Cardiac fibroblast (primary cell): ENCODE measurements around the gene ADRB2.

ENCODE experiments used
- DNase-seq, 2 donors: peaks; one replicate each; pipeline versions ENCODE4 v3.0.0 to v3.0.0-alpha.2; 2010; ENCODE audit warnings: low read depth in 2 of 2
- H3K4me3 ChIP-seq, 2 donors: replicated peaks in 1 of 2; 1 replicate in 1 of 2; 2 replicates in 1 of 2; pipeline ENCODE4 v1.5.1; 2011; ENCODE audit warnings: low read depth in 2 of 2, low read length in 2 of 2, mild to moderate bottlenecking in 2 of 2, moderate library complexity in 1 of 2
- CTCF ChIP-seq: IDR thresholded peaks from one replicate; pipeline ENCODE4 v1.5.1; 2011; ENCODE audit warnings: low read depth, mild to moderate bottlenecking, low read length, inconsistent platforms

The ADRB2 gene

GRCh38 chr5:148849461-148849860 is 23.1 kb downstream of the ADRB2 start:
- TF ChIP-seq CTCF: no peak
- H3K4me3 ChIP-seq: no peak overlapping the region
- DNase-seq: no peak

- no peak overlapping the region for H3K4me3 ChIP-seq
- no peak for DNase-seq
- TF ChIP-seq CTCF: no peak
Measured at GRCh38 chr5:148850836-148851235, 24.4 kb downstream of the ADRB2 start.

- no peak for TF ChIP-seq CTCF
- no peak for DNase-seq
- H3K4me3 ChIP-seq: no peak overlapping the region
Measured at GRCh38 chr5:148853868-148854267, 27.5 kb downstream of the ADRB2 start.

GRCh38 chr5:148855249-148856008 is 29.0 kb downstream of the ADRB2 start:
- no peak for TF ChIP-seq CTCF
- no peak overlapping the region for H3K4me3 ChIP-seq
- no peak for DNase-seq

GRCh38 chr5:148856009-148856367 is 29.6 kb downstream of the ADRB2 start:
- TF ChIP-seq CTCF: no peak
- DNase-seq: no peak
- no peak overlapping the region for H3K4me3 ChIP-seq

- DNase-seq: no peak
- H3K4me3 ChIP-seq: no peak overlapping the region
- no peak for TF ChIP-seq CTCF
Measured at GRCh38 chr5:148856424-148856823, 30.0 kb downstream of the ADRB2 start.

GRCh38 chr5:148857474-148857873 is 31.1 kb downstream of the ADRB2 start:
- DNase-seq: no peak
- H3K4me3 ChIP-seq: no peak overlapping the region
- TF ChIP-seq CTCF: no peak
